ENCODE data around the gene VPS13C.
"Not testable (repeated sequence)": the region's sequence is repeated elsewhere in the genome, so short reads cannot be mapped to it uniquely, and the experiment has no call there.

Gene VPS13C

DNA sequence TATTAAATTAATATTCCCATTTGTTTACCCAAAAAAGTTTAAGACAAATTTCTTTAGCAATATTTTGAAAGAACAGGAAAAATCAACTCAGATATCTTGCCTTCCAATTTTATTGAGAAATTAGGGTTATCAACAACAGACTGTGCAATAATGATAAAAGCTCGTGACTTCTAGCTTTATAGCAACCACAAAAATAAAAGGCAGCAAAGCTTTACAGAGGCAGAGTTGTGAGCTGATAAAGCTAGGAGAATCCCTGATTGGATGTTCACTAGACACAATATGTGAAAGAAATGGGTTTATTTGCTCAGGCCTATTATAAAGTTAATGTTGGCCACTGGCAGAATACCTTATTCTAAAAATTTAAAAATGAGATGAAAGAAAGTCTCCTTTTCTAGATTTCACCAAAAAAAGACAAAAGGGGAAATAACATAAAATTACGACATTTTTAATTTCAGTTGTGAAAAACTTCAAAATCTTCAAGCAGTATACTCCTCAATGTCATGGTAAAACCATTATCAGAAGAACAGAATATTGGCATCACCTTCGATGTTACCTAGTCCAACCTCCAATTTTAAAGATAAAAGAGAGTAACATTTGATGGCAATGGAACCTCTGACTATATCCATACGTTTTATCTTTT lies 2.8 kb downstream of the VPS13C start:
- TF ChIP-seq, protein P1, sequence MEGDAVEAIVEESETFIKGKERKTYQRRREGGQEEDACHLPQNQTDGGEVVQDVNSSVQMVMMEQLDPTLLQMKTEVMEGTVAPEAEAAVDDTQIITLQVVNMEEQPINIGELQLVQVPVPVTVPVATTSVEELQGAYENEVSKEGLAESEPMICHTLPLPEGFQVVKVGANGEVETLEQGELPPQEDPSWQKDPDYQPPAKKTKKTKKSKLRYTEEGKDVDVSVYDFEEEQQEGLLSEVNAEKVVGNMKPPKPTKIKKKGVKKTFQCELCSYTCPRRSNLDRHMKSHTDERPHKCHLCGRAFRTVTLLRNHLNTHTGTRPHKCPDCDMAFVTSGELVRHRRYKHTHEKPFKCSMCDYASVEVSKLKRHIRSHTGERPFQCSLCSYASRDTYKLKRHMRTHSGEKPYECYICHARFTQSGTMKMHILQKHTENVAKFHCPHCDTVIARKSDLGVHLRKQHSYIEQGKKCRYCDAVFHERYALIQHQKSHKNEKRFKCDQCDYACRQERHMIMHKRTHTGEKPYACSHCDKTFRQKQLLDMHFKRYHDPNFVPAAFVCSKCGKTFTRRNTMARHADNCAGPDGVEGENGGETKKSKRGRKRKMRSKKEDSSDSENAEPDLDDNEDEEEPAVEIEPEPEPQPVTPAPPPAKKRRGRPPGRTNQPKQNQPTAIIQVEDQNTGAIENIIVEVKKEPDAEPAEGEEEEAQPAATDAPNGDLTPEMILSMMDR (conservative IDR thresholded peaks at IDR 0.05; ENCODE audit: low read depth, low read length), result no peak
- no peak overlapping the region for H3K4me3 ChIP-seq (ENCODE audit: low read length)
- DNase-seq (ENCODE audit: low read depth), result no peak

DNA sequence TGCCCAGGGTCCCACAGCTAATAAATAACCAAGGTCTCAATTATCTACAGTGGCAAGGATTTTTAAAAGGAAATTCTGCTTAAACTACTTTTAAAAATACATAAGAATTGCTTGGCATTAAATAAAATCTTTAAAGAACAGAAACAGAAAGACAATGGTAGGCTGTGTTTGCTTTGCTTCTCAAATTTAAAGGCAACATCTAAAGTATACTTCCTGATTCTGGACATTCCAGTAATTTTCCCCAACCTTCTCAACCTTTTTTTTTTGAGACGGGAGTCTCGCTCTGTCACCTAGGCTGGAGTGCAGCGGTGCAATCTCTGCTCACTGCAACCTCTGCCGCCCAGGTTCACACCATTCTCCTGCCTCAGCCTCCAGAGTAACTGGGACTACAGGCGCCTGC lies 5.3 kb downstream of the VPS13C start:
- TF ChIP-seq, protein P1 (conservative IDR thresholded peaks at IDR 0.05; ENCODE audit: low read depth, low read length), result no peak
- no peak overlapping the region for H3K4me3 ChIP-seq (ENCODE audit: low read length)
- DNase-seq (ENCODE audit: low read depth), result no peak

DNA sequence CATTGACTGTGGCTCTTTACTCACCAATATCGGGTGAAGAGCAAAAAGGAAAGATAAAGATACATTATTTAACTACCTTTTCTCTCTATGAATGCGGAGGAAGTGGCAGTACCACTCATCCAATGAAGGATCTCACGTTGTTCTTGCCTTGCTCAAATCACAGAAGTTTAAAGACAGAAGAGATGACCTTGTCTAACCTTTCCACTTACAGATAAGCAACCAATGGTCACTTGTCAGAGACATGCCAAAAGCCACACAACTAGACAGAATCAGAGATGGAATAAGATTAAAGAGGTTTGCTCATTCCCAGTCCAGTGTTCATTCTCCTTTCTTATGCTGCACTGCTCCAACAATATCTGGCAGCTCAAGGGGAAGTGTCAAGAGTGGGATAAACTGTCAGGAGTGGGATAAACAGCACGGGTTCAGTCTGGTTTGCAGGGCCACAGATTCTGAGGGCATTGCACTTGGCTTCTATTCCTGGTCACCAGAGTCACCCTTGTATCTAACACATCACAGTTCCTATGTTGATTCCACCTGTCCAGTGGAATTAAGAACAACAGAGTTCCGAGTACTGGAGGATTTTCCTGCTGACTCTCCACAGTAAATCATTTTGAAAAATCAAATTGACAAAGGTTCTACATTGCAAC lies 6.7 kb downstream of the VPS13C start:
- TF ChIP-seq, protein P1 (conservative IDR thresholded peaks at IDR 0.05; ENCODE audit: low read depth, low read length), result no peak
- no peak overlapping the region for H3K4me3 ChIP-seq (ENCODE audit: low read length)
- DNase-seq (ENCODE audit: low read depth), result no peak

DNA sequence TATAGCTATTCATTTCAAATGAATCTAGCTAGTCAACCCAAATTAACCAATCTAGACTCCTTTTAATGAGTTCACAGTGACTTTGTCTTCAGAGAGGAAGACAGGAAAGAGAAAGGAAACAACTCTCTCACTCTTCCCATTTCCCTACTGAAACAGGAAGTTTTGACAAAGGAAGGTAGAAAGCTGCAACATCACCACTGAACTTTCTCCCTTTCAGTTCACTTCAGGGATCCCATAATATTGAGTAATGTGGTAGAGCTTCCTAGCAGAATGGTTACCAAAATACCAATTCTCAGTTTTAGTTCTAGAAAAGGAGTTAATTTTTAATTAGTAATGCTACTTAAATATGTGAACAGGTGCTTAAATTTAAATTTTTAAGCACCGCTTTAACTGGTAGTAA lies 7.5 kb downstream of the VPS13C start:
- DNase-seq (ENCODE audit: low read depth), result no peak
- no peak overlapping the region for H3K4me3 ChIP-seq (ENCODE audit: low read length)
- TF ChIP-seq, protein P1 (conservative IDR thresholded peaks at IDR 0.05; ENCODE audit: low read depth, low read length), result no peak

DNA sequence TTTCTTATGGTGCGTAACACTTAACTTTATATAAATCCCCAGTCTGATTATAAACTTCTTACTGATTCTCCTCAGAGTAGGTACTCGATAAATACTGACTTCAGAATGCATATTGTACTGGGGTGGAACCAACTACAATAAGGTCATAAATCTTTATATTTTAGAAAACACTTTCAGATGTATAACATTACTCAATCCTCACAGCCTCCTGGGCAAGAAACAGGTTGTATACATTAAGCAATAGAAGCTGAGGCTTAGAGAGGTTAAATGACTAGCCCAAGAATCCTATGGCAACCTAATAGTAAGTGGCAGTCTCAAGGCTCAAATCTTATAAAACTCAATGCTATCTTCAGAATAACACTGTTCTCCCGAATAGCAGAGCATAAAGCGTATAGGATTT lies 9.1 kb downstream of the VPS13C start:
- TF ChIP-seq, protein P1 (conservative IDR thresholded peaks at IDR 0.05; ENCODE audit: low read depth, low read length), result no peak
- H3K4me3 ChIP-seq (ENCODE audit: low read length), result no peak overlapping the region
- no peak for DNase-seq (ENCODE audit: low read depth)

DNA sequence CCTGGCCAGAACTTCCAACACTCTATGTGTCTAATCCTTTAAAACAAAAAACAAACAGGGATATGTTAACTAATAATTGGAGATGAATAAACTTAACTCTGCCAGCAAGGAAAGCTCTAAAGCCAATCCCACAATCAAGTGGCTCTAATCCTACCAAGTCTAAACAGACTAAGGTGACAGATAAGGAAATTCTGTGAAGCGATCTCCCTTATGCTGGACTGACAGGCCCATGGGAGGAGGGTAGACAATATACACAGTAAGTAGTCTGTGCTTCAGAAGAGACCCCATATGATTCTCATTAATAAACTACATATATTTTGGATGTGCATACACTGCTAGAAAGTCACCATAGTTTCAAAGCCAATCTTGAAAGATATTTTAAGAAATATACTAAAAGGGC lies 10.1 kb downstream of the VPS13C start:
- DNase-seq (ENCODE audit: low read depth), result no peak
- H3K4me3 ChIP-seq (ENCODE audit: low read length), result no peak overlapping the region
- TF ChIP-seq, protein P1 (conservative IDR thresholded peaks at IDR 0.05; ENCODE audit: low read depth, low read length), result no peak

DNA sequence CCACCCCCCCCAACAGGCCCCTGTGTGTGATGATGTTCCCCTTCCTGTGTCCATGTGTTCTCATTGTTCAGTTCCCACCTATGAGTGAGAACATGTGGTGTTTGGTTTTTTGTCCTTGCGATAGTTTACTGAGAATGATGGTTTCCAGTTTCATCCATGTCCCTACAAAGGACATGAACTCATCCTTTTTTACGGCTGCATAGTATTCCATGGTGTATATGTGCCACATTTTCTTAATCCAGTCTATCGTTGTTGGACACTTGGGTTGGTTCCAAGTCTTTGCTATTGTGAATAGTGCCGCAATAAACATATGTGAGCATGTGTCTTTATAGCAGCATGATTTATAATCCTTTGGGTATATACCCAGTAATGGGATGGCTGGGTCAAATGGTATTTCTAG lies 12.0 kb downstream of the VPS13C start:
- DNase-seq (ENCODE audit: low read depth), result not testable (repeated sequence)

More for the DNA sequence above, 12.0 kb downstream of the VPS13C start:
- not testable (repeated sequence) for H3K4me3 ChIP-seq (ENCODE audit: low read length)
